SK-N-MC (cell line): ENCODE results near the gene BIRC7.

Experiments used
- EZH2 ChIP-seq: fragments of 200-600 bp; sonication (generic); IDR thresholded peaks from one replicate; pipeline ENCODE4 v1.6.1; 2017; ENCODE audit warnings: antibody characterized with exemption
- POLR2AphosphoS5 ChIP-seq: IDR thresholded peaks from 2 replicates; pipeline ENCODE4 v1.6.1; 2012; ENCODE audit warnings: mild to moderate bottlenecking, low read depth, low read length, borderline replicate concordance

- TF ChIP-seq POLR2AphosphoS5 (no peak), EZH2 (no peak)
These were observed 32.7 kb upstream of the BIRC7 start for GRCh38 chr20:63202811-63203526.
